Uterus (tissue), 4 donors: ENCODE results near the gene AIM2. TPM values are rescaled to one million over a fixed set of nuclear protein-coding genes. Genes with fewer than 3 reads are reported as not detected.

ENCODE experiments used
- DNase-seq, 2 donors: peaks; one replicate each; pipeline ENCODE4 v3.0.0-alpha.2; 2019 to 2020
- H3K27ac ChIP-seq, 2 donors: fragments of 200-600 bp; sonication (generic); 1 replicate in 1 of 2; 2 replicates in 1 of 2; pipeline ENCODE4 v1.5.1; 2016 to 2018
- H3K27me3 ChIP-seq, 2 donors: fragments of 200-600 bp; sonication (generic); one replicate each; pipeline ENCODE4 v1.5.1; 2018 to 2019; ENCODE audit warnings: control low read depth in 1 of 2
- H3K36me3 ChIP-seq, 2 donors: fragments of 200-600 bp; sonication (generic); one replicate each; pipeline ENCODE4 v1.5.1; 2019; ENCODE audit warnings: control low read depth in 1 of 2
- H3K4me1 ChIP-seq, 2 donors: fragments of 200-600 bp; sonication (generic); one replicate each; pipeline ENCODE4 v1.5.1; 2018 to 2019; ENCODE audit warnings: control low read depth in 1 of 2
- H3K4me3 ChIP-seq, 2 donors: fragments of 200-600 bp; sonication (generic); 1 replicate in 1 of 2; 2 replicates in 1 of 2; pipeline ENCODE4 v1.5.1; 2018 to 2019; ENCODE audit warnings: mild to moderate bottlenecking in 1 of 2
- H3K9me3 ChIP-seq, 2 donors: fragments of 200-600 bp; sonication (generic); one replicate each; pipeline ENCODE4 v1.5.1; 2019; ENCODE audit warnings: control low read depth in 1 of 2
- POLR2A ChIP-seq, 2 donors: fragments of 450-650 bp; IDR thresholded peaks; one replicate each; pipeline ENCODE4 v1.6.1; 2016; ENCODE audit warnings: antibody characterized with exemption in 2 of 2, mild to moderate bottlenecking in 1 of 2, moderate library complexity in 1 of 2
- intact Hi-C: fragments of 100-400 bp; cut with DNase I; formaldehyde crosslinking; loops from one replicate; pipeline ENCODE4 v1.15.1; 2023; ENCODE audit warnings: low total_unique reads
- total RNA-seq, 4 donors: library from RNA; depleted of rRNA in 3 of 4; stranded (reverse); fragments of >200 nt in 3 of 4; gene quantifications; one replicate each; pipeline versions ENCODE4 v1.1.0 to v1.2.4, GENCODE V29; 2014 to 2023
- TF ChIP-seq, protein P1 (sequence below), 4 experiments: fragments of 200-600 bp in 2 of 4; fragments of 450-650 bp in 2 of 4; sonication (generic) in 2 of 4; IDR thresholded peaks; one replicate each; pipeline ENCODE4 v1.5.1; 2016 to 2019; ENCODE audit warnings: antibody characterized with exemption in 4 of 4, mild to moderate bottlenecking in 2 of 4, moderate library complexity in 1 of 4
- donor health status: DM: yes; HTN: yes; CAD: no.

AIM2 gene, protein sequence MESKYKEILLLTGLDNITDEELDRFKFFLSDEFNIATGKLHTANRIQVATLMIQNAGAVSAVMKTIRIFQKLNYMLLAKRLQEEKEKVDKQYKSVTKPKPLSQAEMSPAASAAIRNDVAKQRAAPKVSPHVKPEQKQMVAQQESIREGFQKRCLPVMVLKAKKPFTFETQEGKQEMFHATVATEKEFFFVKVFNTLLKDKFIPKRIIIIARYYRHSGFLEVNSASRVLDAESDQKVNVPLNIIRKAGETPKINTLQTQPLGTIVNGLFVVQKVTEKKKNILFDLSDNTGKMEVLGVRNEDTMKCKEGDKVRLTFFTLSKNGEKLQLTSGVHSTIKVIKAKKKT
- 1 to 10 TPM in 1 of 4 donors, under 1 TPM in 1, not detected in 2; 0.55 to 4.1 TPM for total RNA-seq

DNA sequence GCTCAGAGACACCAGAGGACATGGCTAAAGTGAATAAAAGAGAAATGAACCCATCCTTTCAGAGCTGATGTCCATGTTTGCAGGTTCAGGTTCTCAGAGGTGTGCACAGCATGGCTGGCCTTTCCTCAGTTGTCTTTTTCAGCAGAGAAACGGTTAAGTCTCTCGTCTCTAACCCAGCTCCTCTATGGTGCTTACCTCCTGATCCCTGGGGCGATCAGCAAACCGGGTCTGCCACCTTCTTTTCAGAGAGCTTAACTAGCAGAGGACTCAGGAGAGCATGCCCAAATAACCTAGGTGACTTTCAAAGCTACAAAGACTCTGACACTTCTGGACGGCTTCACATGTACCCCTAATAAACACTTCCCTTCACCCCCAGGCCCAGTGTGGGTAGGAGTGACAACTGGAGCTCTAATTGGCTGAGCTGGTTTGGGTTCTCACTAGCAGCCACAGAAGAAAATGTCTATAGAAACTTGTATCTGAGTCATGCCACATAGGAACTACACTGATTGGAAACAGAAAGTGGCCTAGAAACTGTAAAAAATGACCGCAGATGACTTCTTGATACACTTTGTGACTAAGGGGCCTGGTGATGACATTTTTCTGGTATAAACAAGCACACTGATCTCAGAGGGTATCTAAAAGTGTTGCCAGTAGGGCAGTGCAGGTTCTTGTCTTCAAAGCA, at the start of gene AIM2:
Gene AIM2 (minus strand): TSS at position 329 of the 682 bp plus-strand sequence. CDS start 3,267 bp downstream, outside the sequence.
- H3K27me3 ChIP-seq, result no peaks in the 10 kb centered on the region
- intact Hi-C loops, result no loop called here
- no peaks in the 10 kb centered on the region for H3K36me3 ChIP-seq
- DNase-seq, result no peak
- no peak within 1 kb of the TSS for H3K27ac ChIP-seq
- H3K4me1 ChIP-seq, result peaks cover 0 to 2% of the 10 kb centered on the region in 2 donors
- no peaks in the 10 kb centered on the region for H3K9me3 ChIP-seq
- no peak within 1 kb of the TSS for H3K4me3 ChIP-seq
- TF ChIP-seq, protein P1, sequence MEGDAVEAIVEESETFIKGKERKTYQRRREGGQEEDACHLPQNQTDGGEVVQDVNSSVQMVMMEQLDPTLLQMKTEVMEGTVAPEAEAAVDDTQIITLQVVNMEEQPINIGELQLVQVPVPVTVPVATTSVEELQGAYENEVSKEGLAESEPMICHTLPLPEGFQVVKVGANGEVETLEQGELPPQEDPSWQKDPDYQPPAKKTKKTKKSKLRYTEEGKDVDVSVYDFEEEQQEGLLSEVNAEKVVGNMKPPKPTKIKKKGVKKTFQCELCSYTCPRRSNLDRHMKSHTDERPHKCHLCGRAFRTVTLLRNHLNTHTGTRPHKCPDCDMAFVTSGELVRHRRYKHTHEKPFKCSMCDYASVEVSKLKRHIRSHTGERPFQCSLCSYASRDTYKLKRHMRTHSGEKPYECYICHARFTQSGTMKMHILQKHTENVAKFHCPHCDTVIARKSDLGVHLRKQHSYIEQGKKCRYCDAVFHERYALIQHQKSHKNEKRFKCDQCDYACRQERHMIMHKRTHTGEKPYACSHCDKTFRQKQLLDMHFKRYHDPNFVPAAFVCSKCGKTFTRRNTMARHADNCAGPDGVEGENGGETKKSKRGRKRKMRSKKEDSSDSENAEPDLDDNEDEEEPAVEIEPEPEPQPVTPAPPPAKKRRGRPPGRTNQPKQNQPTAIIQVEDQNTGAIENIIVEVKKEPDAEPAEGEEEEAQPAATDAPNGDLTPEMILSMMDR (IDR thresholded peaks at IDR 0.05), result no peak
- no peak for TF ChIP-seq POLR2A (IDR thresholded peaks at IDR 0.05)

DNA sequence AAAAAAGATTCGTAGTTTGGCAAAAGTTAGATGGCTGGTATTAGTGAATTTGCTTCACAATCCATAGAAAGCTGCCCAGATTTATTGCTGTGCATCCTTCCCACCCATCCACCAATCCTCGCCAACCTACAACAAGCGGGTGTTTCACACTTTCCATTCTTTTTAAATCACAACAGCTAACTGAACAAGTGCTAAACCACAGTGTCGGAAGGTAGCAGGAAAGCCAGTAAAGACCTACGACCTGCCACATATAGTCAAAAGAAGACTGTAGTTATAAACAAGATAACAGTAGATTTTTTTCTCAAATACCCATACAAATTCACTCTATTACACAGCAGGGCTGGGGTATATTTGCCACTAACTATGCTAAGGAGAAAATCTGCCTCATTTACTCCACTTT, 47.0 kb upstream of the AIM2 start:
- no peaks in the 10 kb centered on the region for H3K4me1 ChIP-seq

GRCh38 chr1:159122005-159122621, 45.5 kb upstream of the AIM2 start:
- TF ChIP-seq, protein P1 (IDR thresholded peaks at IDR 0.05), result no peak
- no peak for TF ChIP-seq POLR2A (IDR thresholded peaks at IDR 0.05)
- intact Hi-C loops, result no loop called here

More for the DNA sequence above, 47.0 kb upstream of the AIM2 start:
- Histone ChIP-seq H3K27ac (no peak overlapping the region), H3K36me3 (no peaks in the 10 kb centered on the region), H3K27me3 (no peaks in the 10 kb centered on the region), H3K4me3 (no peak overlapping the region), H3K9me3 (no peaks in the 10 kb centered on the region)
- intact Hi-C loops, result no loop called here
- TF ChIP-seq, protein P1 (IDR thresholded peaks at IDR 0.05), result no peak
- no peak for TF ChIP-seq POLR2A (IDR thresholded peaks at IDR 0.05)
- no peak for DNase-seq

DNA sequence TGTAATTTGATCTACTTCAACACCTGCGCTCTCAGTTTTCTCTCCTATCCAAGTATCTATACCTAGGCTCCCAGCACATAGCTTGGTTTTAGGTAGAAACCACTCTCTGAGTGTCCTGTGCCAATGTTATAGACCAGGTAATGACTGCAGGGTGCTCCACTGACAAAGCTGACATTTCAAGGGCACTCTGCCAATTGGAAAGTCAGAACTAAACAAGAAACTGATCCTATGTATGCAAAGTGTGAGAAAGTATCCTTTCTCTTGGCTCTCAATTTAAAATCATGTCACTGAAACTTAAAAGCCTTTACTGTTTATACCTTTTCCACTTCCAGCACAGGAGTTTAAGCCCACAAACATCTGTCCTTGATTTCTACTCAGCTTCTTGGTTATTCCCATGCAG, 45.0 kb upstream of the AIM2 start:
- TF ChIP-seq, protein P1 (IDR thresholded peaks at IDR 0.05), result no peak
- no peak for TF ChIP-seq POLR2A (IDR thresholded peaks at IDR 0.05)
- Histone ChIP-seq H3K4me1 (no peaks in the 10 kb centered on the region), H3K9me3 (no peaks in the 10 kb centered on the region), H3K4me3 (no peak overlapping the region), H3K36me3 (no peaks in the 10 kb centered on the region), H3K27me3 (no peaks in the 10 kb centered on the region), H3K27ac (no peak overlapping the region)
- intact Hi-C loops, result no loop called here
- DNase-seq, result no peak

More at GRCh38 chr1:159122005-159122621, 45.5 kb upstream of the AIM2 start:
- H3K9me3 ChIP-seq, result no peaks in the 10 kb centered on the region
- DNase-seq, result no peak
- H3K4me3 ChIP-seq, result no peak overlapping the region
- H3K36me3 ChIP-seq, result no peaks in the 10 kb centered on the region
- H3K27me3 ChIP-seq, result no peaks in the 10 kb centered on the region
- H3K4me1 ChIP-seq, result no peaks in the 10 kb centered on the region
- H3K27ac ChIP-seq, result no peak overlapping the region

GRCh38 chr1:159120317-159120716, 43.8 kb upstream of the AIM2 start:
- Histone ChIP-seq H3K4me1 (no peaks in the 10 kb centered on the region), H3K27ac (no peak overlapping the region), H3K27me3 (no peaks in the 10 kb centered on the region), H3K9me3 (no peaks in the 10 kb centered on the region), H3K36me3 (no peaks in the 10 kb centered on the region), H3K4me3 (no peak overlapping the region)
- DNase-seq, result no peak
- intact Hi-C loops, result no loop called here
- no peak for TF ChIP-seq POLR2A (IDR thresholded peaks at IDR 0.05)
- TF ChIP-seq, protein P1 (IDR thresholded peaks at IDR 0.05), result no peak
